DMS 273 treated with DMSO at 0.1 percent for 48 hours (cell line): Measurements from ENCODE around the gene CARS1.
A peak's percentile ranks its signal among the peaks of the same experiment; 100 is the strongest.

ENCODE experiments used
- DNase-seq: peaks from one replicate; lab custom pipeline; 2025; lab: John Stamatoyannopoulos, UW

Gene CARS1

DNA sequence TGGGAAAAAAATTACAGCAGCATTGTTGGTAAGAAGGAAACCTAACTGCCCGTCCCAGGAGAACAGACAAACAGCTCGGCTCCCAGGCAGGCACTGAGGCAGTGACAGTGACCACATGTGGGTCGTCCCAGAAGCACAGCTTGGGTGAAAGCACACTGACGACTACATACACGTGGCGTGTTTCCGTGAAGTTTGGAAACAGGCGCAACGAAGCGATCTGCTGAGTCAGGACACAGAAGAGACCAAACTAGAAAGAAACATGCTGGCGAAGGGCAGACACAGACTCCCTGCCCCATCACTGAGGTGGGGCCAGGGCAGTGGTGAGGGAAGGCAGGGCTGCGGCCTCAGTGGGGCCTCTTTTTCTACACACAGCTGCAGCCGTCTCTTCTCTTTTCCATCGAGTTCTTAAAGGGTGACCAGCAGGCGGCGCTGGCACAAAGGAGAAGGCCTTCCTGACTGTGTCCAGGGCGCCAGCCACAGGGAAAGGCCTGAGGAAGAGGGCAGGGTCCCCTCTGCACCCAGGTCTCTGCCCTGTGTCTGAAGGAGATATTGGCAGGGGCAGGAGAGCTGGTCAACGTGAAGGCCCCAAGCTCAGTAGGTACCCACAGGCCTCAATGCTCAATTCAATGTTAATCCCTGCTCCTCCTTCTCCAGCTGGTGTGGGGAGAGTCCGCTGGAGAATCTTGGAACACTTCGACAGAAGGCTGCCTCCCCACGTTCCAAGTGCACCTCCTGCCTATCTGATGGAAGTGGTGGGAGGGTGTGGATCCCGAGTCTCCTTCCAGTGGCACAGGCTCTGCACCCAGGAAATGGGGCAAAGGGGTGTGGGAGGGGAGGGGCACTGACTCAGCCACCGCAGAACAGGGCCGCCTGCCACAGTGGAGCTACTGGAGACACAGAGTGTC is 19.9 kb downstream of the CARS1 start:
- DNase-seq: no peak

- DNase-seq: no peak
Observed at GRCh38 chr11:3036419-3036818, 20.8 kb downstream of the CARS1 start.

- no peak for DNase-seq
Observed at GRCh38 chr11:3035333-3035732, 21.9 kb downstream of the CARS1 start.

GRCh38 chr11:3030289-3031070 is 26.7 kb downstream of the CARS1 start:
- DNase-seq: no peak

DNA sequence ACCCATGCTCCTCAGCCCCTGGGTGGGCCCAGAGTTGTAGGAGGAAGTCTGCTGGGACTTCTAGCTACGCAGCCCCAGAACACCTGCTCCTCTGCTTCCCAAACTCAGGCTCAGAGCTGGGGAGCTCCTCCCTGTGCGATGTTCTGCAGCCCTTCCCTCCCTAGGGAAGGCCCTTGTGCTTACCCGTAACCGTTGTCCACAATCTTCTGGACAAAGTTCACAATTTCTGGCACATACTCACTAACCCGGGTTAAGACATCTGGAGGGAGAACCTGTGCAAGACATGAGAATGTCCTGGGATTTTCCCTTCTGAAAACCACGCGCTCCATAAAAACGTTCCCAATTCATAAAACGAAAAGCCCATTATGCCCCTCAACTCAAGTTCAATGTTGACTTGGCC is 28.4 kb downstream of the CARS1 start:
- no peak for DNase-seq

DNA sequence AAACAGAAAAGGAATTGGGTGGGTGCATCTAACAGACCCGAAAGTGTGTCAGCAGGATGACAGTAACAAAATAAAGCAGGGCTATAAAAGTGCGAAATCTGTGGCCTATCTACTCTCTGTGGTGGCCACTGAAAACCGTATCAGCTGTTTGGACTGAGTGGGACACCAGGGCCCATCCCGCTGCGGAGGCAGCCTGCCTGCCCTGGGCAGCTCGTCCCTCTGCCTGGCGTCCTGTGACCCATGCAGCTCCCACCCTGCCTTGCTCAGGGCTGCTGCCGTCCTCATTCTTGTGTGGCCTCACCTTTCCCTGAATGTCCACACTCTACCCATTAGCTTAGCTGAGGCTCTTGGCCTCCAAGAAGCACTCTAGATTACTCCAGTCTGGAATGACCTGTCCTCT is 30.4 kb downstream of the CARS1 start:
- no peak for DNase-seq

- DNase-seq: no peak
Observed at GRCh38 chr11:3022982-3023381, 34.2 kb downstream of the CARS1 start.

DNA sequence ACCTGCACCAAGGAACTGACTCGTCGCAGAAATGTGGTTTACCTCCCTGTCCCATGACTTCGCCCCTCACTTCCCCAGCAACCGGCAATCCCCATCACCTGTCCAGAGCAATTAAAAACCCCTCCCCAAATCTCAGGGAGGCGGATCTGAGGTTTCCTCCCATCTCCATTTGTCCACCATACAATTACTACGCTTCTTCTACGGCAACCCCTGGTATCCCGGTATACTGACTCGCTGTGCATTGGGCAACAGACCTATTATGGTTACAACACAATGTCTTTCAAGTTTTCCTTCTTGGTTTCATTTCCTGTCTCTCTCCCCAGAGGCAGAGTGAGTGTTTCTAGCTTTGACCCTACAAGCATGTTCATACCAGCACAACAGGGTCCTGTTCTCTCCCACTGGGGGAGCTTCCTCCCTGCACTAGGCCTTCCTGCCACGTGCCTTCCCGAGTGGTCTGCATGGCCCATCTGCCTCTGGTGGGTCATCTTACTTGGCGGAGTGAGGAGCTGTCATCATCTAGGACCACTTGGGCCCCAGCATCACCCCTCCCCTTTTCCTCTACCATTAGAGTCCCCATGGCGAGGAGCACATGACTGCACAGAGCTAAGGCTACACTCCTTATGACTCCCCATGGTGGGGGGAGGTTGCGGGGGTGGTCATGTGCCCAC is 34.8 kb downstream of the CARS1 start:
- no peak for DNase-seq

GRCh38 chr11:3021125-3021524 is 36.1 kb downstream of the CARS1 start:
- DNase-seq: peak; percentile 0

GRCh38 chr11:3020011-3020410 is 37.2 kb downstream of the CARS1 start:
- DNase-seq: no peak

DNA sequence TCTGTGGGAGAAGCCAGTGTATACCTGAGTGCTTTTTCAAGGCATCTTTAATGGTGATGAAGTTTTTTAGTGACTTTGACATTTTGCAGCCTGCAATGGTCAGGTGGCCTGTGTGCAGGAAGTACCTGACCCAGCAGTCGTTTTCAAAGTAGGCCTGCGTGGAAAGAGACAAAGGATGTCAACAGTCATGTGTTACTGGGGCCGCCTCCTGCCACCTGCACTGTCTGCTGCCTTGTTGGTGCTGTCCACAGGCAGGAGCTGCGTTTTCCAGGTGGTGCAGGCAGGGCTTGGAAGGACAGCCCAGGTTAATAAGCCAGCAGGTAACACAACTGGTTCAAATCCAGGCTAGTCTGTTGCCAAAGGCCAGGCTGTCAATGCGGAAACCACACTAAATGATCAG is 38.6 kb downstream of the CARS1 start:
- DNase-seq: no peak

DNA sequence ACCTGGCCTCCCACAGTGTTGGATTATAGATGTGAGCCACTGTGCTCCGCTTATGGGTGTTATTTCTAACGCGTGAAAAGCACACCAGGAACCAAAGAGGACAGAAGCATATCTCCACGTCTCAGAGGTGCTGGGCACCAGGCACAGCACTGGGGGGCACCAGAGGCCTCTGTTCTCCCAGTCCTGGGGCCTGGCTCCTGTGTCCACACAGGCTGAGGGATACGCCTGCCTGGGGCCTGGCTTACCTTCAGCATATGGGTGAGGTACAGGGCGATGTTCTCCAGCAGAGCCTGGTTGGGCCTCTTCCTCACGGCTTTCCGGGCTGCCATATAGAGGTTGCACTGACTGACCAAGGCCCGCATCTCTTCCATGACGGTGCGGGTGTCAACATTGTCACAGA is 40.4 kb downstream of the CARS1 start:
- no peak for DNase-seq

GRCh38 chr11:3015796-3016195 is 41.4 kb downstream of the CARS1 start:
- DNase-seq: no peak

DNA sequence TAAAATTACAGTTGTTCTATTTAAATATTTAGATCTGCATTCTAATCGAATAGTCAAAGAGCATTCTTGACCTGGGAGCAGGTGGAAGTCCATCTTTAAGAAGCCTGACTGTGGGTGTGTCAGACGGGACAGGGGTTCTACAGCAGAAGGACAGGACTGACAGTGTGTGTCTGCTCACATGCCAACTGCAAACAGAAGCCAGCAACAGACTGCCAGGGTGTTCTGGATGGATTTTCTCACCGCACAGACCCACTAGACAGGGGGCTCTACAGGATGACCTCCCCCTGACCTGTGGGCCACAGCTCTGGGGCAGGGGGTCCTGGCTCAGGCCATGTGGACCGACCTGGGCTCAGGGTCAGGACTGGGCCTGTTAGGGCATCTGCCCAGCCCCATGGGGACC is 42.3 kb downstream of the CARS1 start:
- DNase-seq: no peak

- DNase-seq: no peak
Observed at GRCh38 chr11:3014057-3014938, 42.9 kb downstream of the CARS1 start.

GRCh38 chr11:3011891-3012885 is 45.0 kb downstream of the CARS1 start:
- no peak for DNase-seq

GRCh38 chr11:3010521-3011275 is 46.5 kb downstream of the CARS1 start:
- DNase-seq: no peak

- no peak for DNase-seq
Observed at GRCh38 chr11:3010004-3010403, 47.2 kb downstream of the CARS1 start.

GRCh38 chr11:3009481-3009880 is 47.7 kb downstream of the CARS1 start:
- DNase-seq: no peak
